ENCODE measurements around the gene OTOG.

DNA sequence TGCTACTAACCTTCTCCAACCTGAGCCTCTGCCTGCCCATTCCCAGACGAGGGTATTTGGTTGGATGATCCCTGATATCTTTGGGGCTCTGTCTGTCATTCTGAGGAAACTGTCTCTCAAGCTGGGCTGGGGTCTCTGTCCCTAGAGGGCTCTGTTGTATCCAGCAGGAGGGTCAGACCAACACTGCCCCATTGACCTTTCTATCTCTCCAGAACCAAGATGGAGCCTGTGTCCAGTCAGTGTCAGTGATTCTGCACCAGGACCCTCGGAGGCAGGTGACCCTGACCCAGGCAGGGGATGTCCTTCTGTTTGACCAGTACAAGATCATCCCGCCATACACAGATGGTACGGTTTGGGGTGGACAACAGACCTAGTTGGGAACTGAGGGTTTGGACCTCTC is 21.9 kb downstream of the OTOG start:
- TF ChIP-seq EZH2 (optimal IDR thresholded peaks at IDR 0.05; ENCODE audit: low read depth, low read length) (no peak), EZH2phosphoT487 (IDR thresholded peaks at IDR 0.05; ENCODE audit: low read length) (no peak)
- TF ChIP-seq, protein P1, sequence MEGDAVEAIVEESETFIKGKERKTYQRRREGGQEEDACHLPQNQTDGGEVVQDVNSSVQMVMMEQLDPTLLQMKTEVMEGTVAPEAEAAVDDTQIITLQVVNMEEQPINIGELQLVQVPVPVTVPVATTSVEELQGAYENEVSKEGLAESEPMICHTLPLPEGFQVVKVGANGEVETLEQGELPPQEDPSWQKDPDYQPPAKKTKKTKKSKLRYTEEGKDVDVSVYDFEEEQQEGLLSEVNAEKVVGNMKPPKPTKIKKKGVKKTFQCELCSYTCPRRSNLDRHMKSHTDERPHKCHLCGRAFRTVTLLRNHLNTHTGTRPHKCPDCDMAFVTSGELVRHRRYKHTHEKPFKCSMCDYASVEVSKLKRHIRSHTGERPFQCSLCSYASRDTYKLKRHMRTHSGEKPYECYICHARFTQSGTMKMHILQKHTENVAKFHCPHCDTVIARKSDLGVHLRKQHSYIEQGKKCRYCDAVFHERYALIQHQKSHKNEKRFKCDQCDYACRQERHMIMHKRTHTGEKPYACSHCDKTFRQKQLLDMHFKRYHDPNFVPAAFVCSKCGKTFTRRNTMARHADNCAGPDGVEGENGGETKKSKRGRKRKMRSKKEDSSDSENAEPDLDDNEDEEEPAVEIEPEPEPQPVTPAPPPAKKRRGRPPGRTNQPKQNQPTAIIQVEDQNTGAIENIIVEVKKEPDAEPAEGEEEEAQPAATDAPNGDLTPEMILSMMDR (IDR thresholded peaks at IDR 0.05; ENCODE audit: low read length): no peak
